Neuron (in vitro differentiated cells): ENCODE results near the gene OR52I2.

ENCODE experiments used
- H2AFZ ChIP-seq: one replicate; pipeline ENCODE4 v1.6.1; 2013; ENCODE audit warnings: low read depth, mild to moderate bottlenecking, inconsistent platforms, low read length, moderate library complexity
- H3K27me3 ChIP-seq: one replicate; pipeline ENCODE4 v1.6.1; 2013; ENCODE audit warnings: low read length; ENCODE audit not compliant: insufficient read depth
- H3K36me3 ChIP-seq: one replicate; pipeline ENCODE4 v1.6.1; 2013; ENCODE audit warnings: low read length; ENCODE audit not compliant: insufficient read depth
- H3K4me1 ChIP-seq: one replicate; pipeline ENCODE4 v1.6.1; 2013; ENCODE audit warnings: low read length; ENCODE audit not compliant: insufficient read depth
- H3K4me3 ChIP-seq: 2 replicates; pipeline ENCODE4 v1.5.1; 2013; ENCODE audit warnings: mild to moderate bottlenecking, low read length, moderate library complexity
- H3K9me3 ChIP-seq: one replicate; pipeline ENCODE4 v1.6.1; 2013; ENCODE audit warnings: low read length

The OR52I2 gene

GRCh38 chr11:4619514-4619913 is 38.0 kb downstream of the OR52I2 start:
- H3K36me3 ChIP-seq = no peaks in the 10 kb centered on the region
- H2AFZ ChIP-seq = no peak overlapping the region
- peaks cover 4% of the 10 kb centered on the region for H3K27me3 ChIP-seq
- no peak overlapping the region for H3K4me3 ChIP-seq
- no peaks in the 10 kb centered on the region for H3K4me1 ChIP-seq
- H3K9me3 ChIP-seq = no peaks in the 10 kb centered on the region

- Histone ChIP-seq H3K27me3 (no peaks in the 10 kb centered on the region), H3K36me3 (no peaks in the 10 kb centered on the region), H3K9me3 (no peaks in the 10 kb centered on the region), H3K4me1 (no peaks in the 10 kb centered on the region), H2AFZ (no peak overlapping the region), H3K4me3 (no peak overlapping the region)
Measured at GRCh38 chr11:4626207-4627099, 44.9 kb downstream of the OR52I2 start.

GRCh38 chr11:4636136-4636535 is 54.6 kb downstream of the OR52I2 start:
- no peak overlapping the region for H3K4me3 ChIP-seq
- no peak overlapping the region for H2AFZ ChIP-seq
- no peaks in the 10 kb centered on the region for H3K36me3 ChIP-seq
- no peaks in the 10 kb centered on the region for H3K4me1 ChIP-seq
- no peaks in the 10 kb centered on the region for H3K9me3 ChIP-seq
- no peaks in the 10 kb centered on the region for H3K27me3 ChIP-seq

GRCh38 chr11:4636962-4637661 is 55.6 kb downstream of the OR52I2 start, which contains the start of gene OR51D1:
Gene OR51D1, plus strand, starts transcription at chr11:4637477. Its CDS starts 2,314 bp downstream, at chr11:4639791.
- no peaks in the 10 kb centered on the region for H3K27me3 ChIP-seq
- no peaks in the 10 kb centered on the region for H3K9me3 ChIP-seq
- H3K4me3 ChIP-seq = no peak within 1 kb of the TSS
- no peaks in the 10 kb centered on the region for H3K36me3 ChIP-seq
- H3K4me1 ChIP-seq = peaks cover 5% of the 10 kb centered on the region
- H2AFZ ChIP-seq = no peak within 1 kb of the TSS

- H3K27me3 ChIP-seq = no peaks in the 10 kb centered on the region
- no peaks in the 10 kb centered on the region for H3K36me3 ChIP-seq
Measured at GRCh38 chr11:4637662-4638047, 56.1 kb downstream of the OR52I2 start.

GRCh38 chr11:4639931-4640330 is 58.4 kb downstream of the OR52I2 start:
- Histone ChIP-seq H2AFZ (no peak overlapping the region), H3K9me3 (no peaks in the 10 kb centered on the region), H3K4me1 (peaks cover 5% of the 10 kb centered on the region), H3K36me3 (no peaks in the 10 kb centered on the region), H3K27me3 (peaks cover 2% of the 10 kb centered on the region), H3K4me3 (no peak overlapping the region)

More at GRCh38 chr11:4637662-4638047, 56.1 kb downstream of the OR52I2 start:
- H2AFZ ChIP-seq = no peak overlapping the region
- H3K4me1 ChIP-seq = peaks cover 5% of the 10 kb centered on the region
- H3K4me3 ChIP-seq = no peak overlapping the region
- no peaks in the 10 kb centered on the region for H3K9me3 ChIP-seq

GRCh38 chr11:4641501-4641900 is 60.0 kb downstream of the OR52I2 start:
- Histone ChIP-seq H3K36me3 (no peaks in the 10 kb centered on the region), H3K9me3 (no peaks in the 10 kb centered on the region), H3K4me3 (no peak overlapping the region), H2AFZ (no peak overlapping the region), H3K4me1 (peaks cover 5% of the 10 kb centered on the region), H3K27me3 (peaks cover 2% of the 10 kb centered on the region)

- peaks cover 2% of the 10 kb centered on the region for H3K27me3 ChIP-seq
- no peaks in the 10 kb centered on the region for H3K36me3 ChIP-seq
- H3K9me3 ChIP-seq = no peaks in the 10 kb centered on the region
- H3K4me1 ChIP-seq = peaks cover 5% of the 10 kb centered on the region
- no peak overlapping the region for H3K4me3 ChIP-seq
- H2AFZ ChIP-seq = no peak overlapping the region
Measured at GRCh38 chr11:4642043-4642442, 60.5 kb downstream of the OR52I2 start.
